Mesenchymal stem cell (in vitro differentiated cells and primary cell): ENCODE measurements around the gene PLAC1.

ENCODE experiments used
- DNase-seq: peaks from one replicate; pipeline ENCODE4 v3.0.0-alpha.2; 2013
- H2AFZ ChIP-seq: one replicate; pipeline ENCODE4 v1.6.1; 2013; ENCODE audit warnings: low read depth, mild to moderate bottlenecking, control low read depth, inconsistent platforms, low read length, moderate library complexity
- H2AK5ac ChIP-seq: 2 replicates; pipeline ENCODE4 v1.6.1; 2013; ENCODE audit warnings: low read length, moderate library complexity, mild to moderate bottlenecking, inconsistent platforms; ENCODE audit not compliant: severe bottlenecking
- H2BK120ac ChIP-seq: one replicate; pipeline ENCODE4 v1.6.1; 2013; ENCODE audit warnings: low read depth, mild to moderate bottlenecking, inconsistent platforms, low read length, moderate library complexity
- H2BK12ac ChIP-seq, 2 experiments: one replicate each; pipeline ENCODE4 v1.6.1; 2013; ENCODE audit warnings: inconsistent platforms in 2 of 2, low read length in 2 of 2, mild to moderate bottlenecking in 2 of 2, moderate library complexity in 2 of 2, control low read depth in 1 of 2
- H2BK15ac ChIP-seq: one replicate; pipeline ENCODE4 v1.6.1; 2013; ENCODE audit warnings: mild to moderate bottlenecking, low read depth, inconsistent platforms; ENCODE audit not compliant: poor library complexity, severe bottlenecking
- H2BK5ac ChIP-seq: 2 replicates; pipeline ENCODE4 v1.6.1; 2013; ENCODE audit warnings: low read depth, mild to moderate bottlenecking, low read length, control low read depth, inconsistent platforms; ENCODE audit not compliant: poor library complexity, severe bottlenecking
- H3K14ac ChIP-seq, 2 experiments: one replicate each; pipeline ENCODE4 v1.6.1; 2013; ENCODE audit warnings: inconsistent platforms in 2 of 2, low read length in 2 of 2, control low read depth in 1 of 2, mild to moderate bottlenecking in 1 of 2, moderate library complexity in 1 of 2
- H3K18ac ChIP-seq, 2 experiments: one replicate each; pipeline ENCODE4 v1.6.1; 2013; ENCODE audit warnings: inconsistent platforms in 2 of 2, low read length in 2 of 2, control low read depth in 1 of 2, low read depth in 1 of 2, mild to moderate bottlenecking in 1 of 2
- H3K23ac ChIP-seq, 2 experiments: one replicate each; pipeline ENCODE4 v1.6.1; 2013; ENCODE audit warnings: inconsistent platforms in 2 of 2, low read length in 2 of 2, mild to moderate bottlenecking in 2 of 2, moderate library complexity in 2 of 2, control low read depth in 1 of 2
- H3K27ac ChIP-seq: 2 replicates; pipeline ENCODE4 v1.5.1; 2013; ENCODE audit warnings: mild to moderate bottlenecking, moderate library complexity, low read length, control low read depth, inconsistent platforms; ENCODE audit not compliant: poor library complexity, severe bottlenecking
- H3K27me3 ChIP-seq, 2 experiments: 2 replicates each; pipeline versions ENCODE4 v1.6.1 to v1.7.0; 2013; ENCODE audit warnings: low read length in 2 of 2, mild to moderate bottlenecking in 2 of 2, moderate library complexity in 2 of 2, control low read depth in 1 of 2, inconsistent platforms in 1 of 2; ENCODE audit not compliant: control insufficient read depth in 1 of 2, insufficient read depth in 1 of 2
- H3K36me3 ChIP-seq, 2 experiments: 2 replicates each; pipeline versions ENCODE4 v1.6.1 to v1.7.0; 2013; ENCODE audit warnings: low read length in 2 of 2, control low read depth in 1 of 2, inconsistent platforms in 1 of 2, low read depth in 1 of 2, mild to moderate bottlenecking in 1 of 2; ENCODE audit not compliant: insufficient read depth in 2 of 2, control insufficient read depth in 1 of 2
- H3K4ac ChIP-seq, 2 experiments: one replicate each; pipeline ENCODE4 v1.6.1; 2013; ENCODE audit warnings: inconsistent platforms in 2 of 2, low read length in 2 of 2, mild to moderate bottlenecking in 2 of 2, moderate library complexity in 2 of 2, control low read depth in 1 of 2, low read depth in 1 of 2
- H3K4me1 ChIP-seq: 2 replicates; pipeline ENCODE4 v1.6.1; 2013; ENCODE audit warnings: low read depth, low read length, control low read depth; ENCODE audit not compliant: control insufficient read depth, insufficient read depth
- H3K4me2 ChIP-seq: 2 replicates; pipeline ENCODE4 v1.6.1; 2013; ENCODE audit warnings: low read length, mild to moderate bottlenecking, inconsistent platforms; ENCODE audit not compliant: poor library complexity, severe bottlenecking
- H3K4me3 ChIP-seq, 2 experiments: 2 replicates each; pipeline versions ENCODE4 v1.5.1 to v1.7.0; 2013; ENCODE audit warnings: low read length in 2 of 2, mild to moderate bottlenecking in 2 of 2, control low read depth in 1 of 2, low read depth in 1 of 2; ENCODE audit not compliant: insufficient read depth in 1 of 2
- H3K79me1 ChIP-seq: replicated peaks from 2 replicates; pipeline ENCODE4 v1.6.1; 2013; ENCODE audit warnings: mild to moderate bottlenecking, control low read depth, low read length, inconsistent platforms; ENCODE audit not compliant: poor library complexity, severe bottlenecking
- H3K9ac ChIP-seq: 2 replicates; pipeline ENCODE4 v1.7.0; 2013; ENCODE audit warnings: mild to moderate bottlenecking, low read length, moderate library complexity
- H3K9me3 ChIP-seq: 2 replicates; pipeline ENCODE4 v1.7.0; 2013; ENCODE audit warnings: mild to moderate bottlenecking, low read length; ENCODE audit not compliant: control insufficient read depth
- H4K8ac ChIP-seq: one replicate; pipeline ENCODE4 v1.6.1; 2013; ENCODE audit warnings: inconsistent platforms, mild to moderate bottlenecking, low read length, moderate library complexity
- H4K91ac ChIP-seq: one replicate; pipeline ENCODE4 v1.6.1; 2013; ENCODE audit warnings: mild to moderate bottlenecking, low read length, inconsistent platforms
- WGBS: methylation state at CpG from one replicate; pipeline ENCODE4 v1.1.7; 2013; ENCODE audit warnings: mixed read lengths; 5-methylcytosine and 5-hydroxymethylcytosine counted together

PLAC1 gene

GRCh38 chrX:134661295-134661694 is 3.0 kb upstream of the PLAC1 start:
- H2BK15ac ChIP-seq, result no peak overlapping the region
- no peak for DNase-seq
- H3K27ac ChIP-seq, result no peak overlapping the region
- H3K27me3 ChIP-seq, result peaks cover 0 to 15% of the 10 kb centered on the region in 2 experiments
- H3K18ac ChIP-seq, result peak overlapping the region in 1 of 2 experiments; percentile 52
- no peak overlapping the region for H4K91ac ChIP-seq
- no peaks in the 10 kb centered on the region for H3K36me3 ChIP-seq
- H2AFZ ChIP-seq, result no peak overlapping the region
- H3K23ac ChIP-seq, result no peak overlapping the region
- no peak overlapping the region for H4K8ac ChIP-seq
- no peak overlapping the region for H2BK120ac ChIP-seq
- H3K9me3 ChIP-seq, result no peaks in the 10 kb centered on the region
- H2AK5ac ChIP-seq, result no peak overlapping the region
- no peak overlapping the region for H3K4me2 ChIP-seq
- WGBS, result 100% methylated on average over 3 of the region's 4 CpGs
- peak overlapping the region in 1 of 2 experiments; percentile 51 for H3K4ac ChIP-seq
- H3K4me3 ChIP-seq, result no peak overlapping the region
- no peaks in the 10 kb centered on the region for H3K4me1 ChIP-seq
- H3K14ac ChIP-seq, result no peak overlapping the region
- H2BK5ac ChIP-seq, result no peak overlapping the region
- H3K9ac ChIP-seq, result no peak overlapping the region
- no peak overlapping the region for H2BK12ac ChIP-seq
- no peaks in the 10 kb centered on the region for H3K79me1 ChIP-seq

- Histone ChIP-seq H2AK5ac (no peak overlapping the region), H3K18ac (no peak overlapping the region), H2BK15ac (no peak overlapping the region), H3K4ac (no peak overlapping the region), H2BK5ac (no peak overlapping the region), H2AFZ (no peak overlapping the region), H3K36me3 (no peaks in the 10 kb centered on the region), H3K23ac (no peak overlapping the region), H4K91ac (no peak overlapping the region), H3K27me3 (peaks cover 0 to 19% of the 10 kb centered on the region in 2 experiments), H3K9ac (no peak overlapping the region), H3K4me3 (no peak overlapping the region), H3K79me1 (no peaks in the 10 kb centered on the region), H3K4me1 (no peaks in the 10 kb centered on the region), H2BK120ac (no peak overlapping the region), H4K8ac (no peak overlapping the region), H3K14ac (no peak overlapping the region), H3K9me3 (no peaks in the 10 kb centered on the region), H3K27ac (no peak overlapping the region), H2BK12ac (no peak overlapping the region), H3K4me2 (no peak overlapping the region)
- peak; percentile 81 for DNase-seq
- WGBS, result no CpG with 5 or more reads among the region's 1 CpG
Observed at GRCh38 chrX:134660627-134661026, 2.4 kb upstream of the PLAC1 start.

- Histone ChIP-seq H3K27ac (no peak overlapping the region), H3K27me3 (peaks cover 0 to 15% of the 10 kb centered on the region in 2 experiments), H3K9ac (no peak overlapping the region), H3K4me3 (no peak overlapping the region), H2AFZ (no peak overlapping the region), H3K79me1 (no peaks in the 10 kb centered on the region), H3K4me2 (no peak overlapping the region), H3K9me3 (no peaks in the 10 kb centered on the region), H2BK12ac (no peak overlapping the region), H3K18ac (no peak overlapping the region), H3K36me3 (no peaks in the 10 kb centered on the region), H4K8ac (no peak overlapping the region), H2BK15ac (no peak overlapping the region), H3K14ac (no peak overlapping the region), H2BK5ac (no peak overlapping the region), H2AK5ac (no peak overlapping the region), H2BK120ac (no peak overlapping the region), H3K4me1 (no peaks in the 10 kb centered on the region), H4K91ac (no peak overlapping the region), H3K23ac (no peak overlapping the region), H3K4ac (no peak overlapping the region)
- no peak for DNase-seq
- no CpG with 5 or more reads among the region's 1 CpG for WGBS
Observed at GRCh38 chrX:134659761-134660160, 1.5 kb upstream of the PLAC1 start.

- no peaks in the 10 kb centered on the region for H3K79me1 ChIP-seq
- WGBS, result 100% methylated on average over 1 of the region's 1 CpG
Observed at GRCh38 chrX:134658760-134659023, 421 bp upstream of the PLAC1 start.

More at GRCh38 chrX:134658760-134659023, 421 bp upstream of the PLAC1 start:
- no peak overlapping the region for H2AFZ ChIP-seq
- no peak overlapping the region for H3K9ac ChIP-seq
- no peak overlapping the region for H3K23ac ChIP-seq
- H4K91ac ChIP-seq, result peak overlapping the region; percentile 27
- no peak overlapping the region for H3K4me2 ChIP-seq
- H3K27ac ChIP-seq, result no peak overlapping the region
- H2BK15ac ChIP-seq, result no peak overlapping the region
- peak overlapping the region; percentile 43 to 48 for H3K18ac ChIP-seq
- no peak overlapping the region for H3K4me3 ChIP-seq
- no peak overlapping the region for H2AK5ac ChIP-seq
- no peak overlapping the region for H3K4ac ChIP-seq
- no peak overlapping the region for H3K14ac ChIP-seq
- H3K27me3 ChIP-seq, result peaks cover 0 to 15% of the 10 kb centered on the region in 2 experiments
- no peaks in the 10 kb centered on the region for H3K36me3 ChIP-seq
- H3K4me1 ChIP-seq, result no peaks in the 10 kb centered on the region
- H2BK5ac ChIP-seq, result no peak overlapping the region
- H2BK120ac ChIP-seq, result peak overlapping the region; percentile 49
- no peak overlapping the region for H2BK12ac ChIP-seq
- no peak for DNase-seq
- no peaks in the 10 kb centered on the region for H3K9me3 ChIP-seq
- no peak overlapping the region for H4K8ac ChIP-seq
